ENCODE results near the gene RPL37.
A peak's percentile ranks its signal among the peaks of the same experiment; 100 is the strongest.
"Not testable (repeated sequence)": the region's sequence is repeated elsewhere in the genome, so short reads cannot be mapped to it uniquely, and the experiment has no call there.

The RPL37 gene

DNA sequence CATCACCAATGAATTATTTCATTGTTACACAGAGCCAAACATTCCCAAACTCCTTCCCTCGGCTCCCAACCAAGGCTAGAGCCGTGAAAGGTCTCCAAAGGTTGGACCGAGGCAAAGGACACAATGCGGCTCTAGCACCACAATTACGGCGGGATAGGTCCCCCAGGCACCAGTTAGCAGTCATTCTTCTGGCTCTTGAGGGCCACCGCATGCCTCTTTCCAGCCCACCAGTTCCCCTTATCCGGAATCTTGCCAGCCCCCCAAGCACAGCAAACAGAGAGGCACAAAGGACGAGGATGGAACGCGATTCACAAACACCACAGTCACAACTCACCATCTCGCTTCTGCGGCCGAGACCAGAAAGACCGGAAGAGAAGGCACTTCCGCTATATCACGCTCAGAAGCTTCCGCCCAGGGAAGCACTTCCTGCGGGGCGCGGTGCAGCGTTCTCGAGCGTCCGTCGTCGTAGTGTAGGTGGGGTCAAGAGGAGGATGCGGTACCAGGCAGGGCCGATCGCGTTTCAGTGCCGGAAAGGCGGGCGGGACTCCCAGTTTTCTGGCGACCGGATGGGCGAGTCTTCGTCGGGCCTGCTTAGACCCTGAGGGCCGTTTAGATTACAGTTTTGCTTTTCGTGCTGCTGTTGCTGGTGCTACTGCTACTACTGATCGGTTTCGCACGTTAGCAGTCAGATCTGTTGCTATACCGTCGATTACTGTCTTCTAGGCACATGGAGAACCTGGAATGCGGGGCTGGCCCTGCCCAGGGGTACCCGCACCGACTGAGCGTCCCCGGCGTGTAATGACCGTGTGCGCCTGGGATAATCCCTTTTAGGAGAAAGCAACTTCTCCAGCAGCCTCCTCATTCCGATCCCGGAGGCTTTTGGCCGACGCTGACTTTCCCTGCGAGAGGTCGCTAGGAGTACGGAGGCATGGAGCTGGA, at the start of gene RPL37:
TSS of gene RPL37 (minus strand) at position 374 of the 939 bp plus-strand sequence. CDS start at position 337, 37 bp downstream.
- Histone ChIP-seq H3K9ac (ENCODE audit: low read length) (peak within 1 kb of the TSS; percentile 95), H3K4me1 (ENCODE audit: control insufficient read depth, insufficient read depth, low read length) (peaks cover 6% of the 10 kb centered on the region), H3K4me3 (ENCODE audit: low read length) (peak within 1 kb of the TSS; percentile 74), H3K27ac (ENCODE audit: low read depth, low read length) (peak within 1 kb of the TSS; percentile 97), H3K36me3 (ENCODE audit: control insufficient read depth, insufficient read depth, low read length) (peaks cover 14% of the 10 kb centered on the region), H3K27me3 (ENCODE audit: control insufficient read depth, insufficient read depth, low read length) (no peaks in the 10 kb centered on the region)

DNA sequence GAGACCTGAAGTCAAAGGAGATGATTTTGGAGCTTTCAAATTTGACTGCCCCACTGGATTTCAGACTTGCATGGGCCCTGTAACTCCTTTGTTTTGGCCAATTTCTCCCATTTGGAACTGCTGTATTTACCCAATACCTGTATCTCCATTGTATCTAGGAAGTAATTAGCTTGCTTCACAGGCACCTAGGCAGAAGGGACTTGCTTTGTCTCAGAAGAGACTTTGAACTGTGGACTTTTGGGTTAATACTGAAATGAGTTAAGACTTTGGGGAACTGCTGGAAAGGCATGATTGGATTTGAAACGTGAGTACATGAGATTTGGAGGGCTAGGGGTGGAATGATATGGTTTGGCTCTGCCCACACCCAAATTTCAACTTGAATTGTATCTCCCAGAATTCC, 48.0 kb upstream of the RPL37 start:
- H3K9ac ChIP-seq (ENCODE audit: low read length); H3K27ac ChIP-seq (ENCODE audit: low read depth, low read length); H3K36me3 ChIP-seq (ENCODE audit: control insufficient read depth, insufficient read depth, low read length); H3K4me1 ChIP-seq (ENCODE audit: control insufficient read depth, insufficient read depth, low read length); H3K27me3 ChIP-seq (ENCODE audit: control insufficient read depth, insufficient read depth, low read length); H3K4me3 ChIP-seq (ENCODE audit: low read length): not testable (repeated sequence)

DNA sequence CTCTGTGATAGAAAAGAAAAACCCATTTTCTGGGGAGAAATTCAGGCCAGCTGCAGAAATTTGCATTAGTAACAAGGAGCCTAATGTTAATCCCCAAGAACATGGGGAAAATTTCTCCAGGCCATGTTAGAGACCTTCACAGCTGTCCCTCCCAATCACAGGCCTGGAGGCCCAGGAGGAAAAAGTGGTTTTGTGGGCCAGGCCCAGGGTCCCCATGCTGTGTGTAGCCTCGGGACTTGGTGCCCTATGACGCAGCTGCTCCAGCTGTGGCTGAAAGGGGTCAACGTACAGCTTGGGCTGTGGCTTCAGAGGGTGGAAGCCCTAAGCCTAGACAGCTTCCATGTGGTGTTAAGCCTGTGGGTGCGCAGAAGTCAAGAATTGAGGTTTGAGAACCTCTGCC, 47.3 kb upstream of the RPL37 start:
- no peak overlapping the region for H3K27ac ChIP-seq (ENCODE audit: low read depth, low read length)
- no peaks in the 10 kb centered on the region for H3K4me1 ChIP-seq (ENCODE audit: control insufficient read depth, insufficient read depth, low read length)
- no peaks in the 10 kb centered on the region for H3K36me3 ChIP-seq (ENCODE audit: control insufficient read depth, insufficient read depth, low read length)
- H3K27me3 ChIP-seq (ENCODE audit: control insufficient read depth, insufficient read depth, low read length): no peaks in the 10 kb centered on the region
- no peak overlapping the region for H3K9ac ChIP-seq (ENCODE audit: low read length)
- H3K4me3 ChIP-seq (ENCODE audit: low read length): no peak overlapping the region

DNA sequence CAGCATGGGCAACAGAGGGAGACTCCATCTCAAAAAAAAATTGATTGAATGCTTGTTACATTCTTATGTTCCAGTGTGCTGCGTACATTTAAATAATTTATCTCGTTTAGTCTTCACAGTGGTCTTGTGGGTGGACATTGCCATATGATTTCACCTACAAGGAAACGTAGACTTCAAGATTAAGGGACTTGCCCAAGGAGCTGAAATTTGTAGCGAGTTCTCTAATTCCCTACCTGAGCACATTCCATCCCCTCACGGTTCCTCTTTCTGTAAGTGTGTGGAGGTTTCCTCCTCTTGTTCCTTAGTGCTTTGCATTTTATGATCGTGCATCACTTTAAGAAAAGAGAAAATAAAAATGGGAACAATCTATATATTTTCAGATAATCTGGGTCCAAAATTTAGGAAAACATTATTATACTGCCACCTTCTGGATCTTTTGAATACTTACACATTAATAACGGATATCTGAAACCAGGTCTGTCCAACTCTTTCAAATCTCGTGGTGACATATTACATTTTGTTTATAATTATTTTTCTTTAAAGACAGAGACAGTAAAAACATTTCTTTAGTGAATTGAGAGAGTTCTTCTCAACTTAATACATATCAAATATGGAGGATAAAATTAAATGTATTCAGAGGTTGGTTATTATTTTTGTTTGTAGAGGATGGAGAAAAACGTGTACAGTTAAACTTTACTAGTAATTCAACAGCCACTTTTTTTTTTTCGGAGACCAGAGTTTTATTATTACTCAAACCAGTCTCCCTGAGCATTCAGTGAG, 44.3 kb upstream of the RPL37 start:
- Histone ChIP-seq H3K27me3 (ENCODE audit: control insufficient read depth, insufficient read depth, low read length) (no peaks in the 10 kb centered on the region), H3K4me3 (ENCODE audit: low read length) (no peak overlapping the region), H3K9ac (ENCODE audit: low read length) (no peak overlapping the region), H3K36me3 (ENCODE audit: control insufficient read depth, insufficient read depth, low read length) (no peaks in the 10 kb centered on the region), H3K27ac (ENCODE audit: low read depth, low read length) (no peak overlapping the region), H3K4me1 (ENCODE audit: control insufficient read depth, insufficient read depth, low read length) (no peaks in the 10 kb centered on the region)

DNA sequence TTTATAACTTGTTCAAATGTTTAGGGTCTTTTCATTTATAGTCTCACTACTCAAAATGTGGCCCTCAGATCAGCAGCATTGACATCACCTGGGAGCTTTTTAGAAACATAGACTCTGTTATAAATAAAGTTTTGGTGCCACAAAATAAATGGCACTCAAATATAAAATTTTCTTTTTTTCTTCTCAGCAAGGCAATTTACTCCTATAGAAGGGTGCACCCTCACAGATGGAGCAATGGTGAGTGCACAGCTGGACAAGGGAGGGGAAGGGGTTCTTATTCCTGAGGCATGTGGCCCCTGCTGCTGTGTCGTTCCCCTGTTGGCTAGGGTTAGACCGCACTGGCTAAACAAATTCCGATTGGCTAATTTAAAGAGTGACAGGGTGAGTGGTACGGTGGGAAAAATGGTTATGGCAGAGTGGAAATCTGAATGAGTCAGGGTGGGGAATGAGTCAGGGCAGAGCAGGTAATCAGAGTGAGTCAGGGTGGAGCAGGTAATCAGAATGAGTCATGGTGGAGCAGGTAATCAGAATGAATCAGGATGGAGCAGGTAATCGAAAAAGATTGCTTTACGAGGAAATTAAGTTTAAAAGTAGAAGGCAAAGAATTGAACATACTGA, 42.5 kb upstream of the RPL37 start:
- Histone ChIP-seq H3K27ac (ENCODE audit: low read depth, low read length) (no peak overlapping the region), H3K27me3 (ENCODE audit: control insufficient read depth, insufficient read depth, low read length) (no peaks in the 10 kb centered on the region), H3K4me3 (ENCODE audit: low read length) (no peak overlapping the region), H3K9ac (ENCODE audit: low read length) (no peak overlapping the region), H3K4me1 (ENCODE audit: control insufficient read depth, insufficient read depth, low read length) (no peaks in the 10 kb centered on the region), H3K36me3 (ENCODE audit: control insufficient read depth, insufficient read depth, low read length) (no peaks in the 10 kb centered on the region)

DNA sequence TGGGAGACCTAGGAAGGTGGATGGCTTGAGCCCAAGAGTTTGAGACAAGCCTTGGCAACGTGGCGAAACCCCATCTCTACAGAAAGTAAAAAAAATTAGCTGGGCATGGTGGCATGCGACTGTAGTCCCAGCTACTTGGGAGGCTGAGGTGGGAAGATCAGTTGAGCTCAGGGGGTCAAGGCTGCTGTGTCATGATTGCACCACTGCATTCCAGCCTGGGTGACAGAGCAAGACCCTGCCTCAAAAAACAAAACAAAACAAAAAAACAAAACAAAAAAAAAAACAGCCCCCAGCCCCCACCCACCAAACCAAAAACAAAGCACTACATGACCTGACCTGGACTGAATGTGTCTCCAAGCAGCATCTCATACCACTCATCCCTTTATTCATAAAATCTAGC, 40.9 kb upstream of the RPL37 start:
- no peak overlapping the region for H3K9ac ChIP-seq (ENCODE audit: low read length)

DNA sequence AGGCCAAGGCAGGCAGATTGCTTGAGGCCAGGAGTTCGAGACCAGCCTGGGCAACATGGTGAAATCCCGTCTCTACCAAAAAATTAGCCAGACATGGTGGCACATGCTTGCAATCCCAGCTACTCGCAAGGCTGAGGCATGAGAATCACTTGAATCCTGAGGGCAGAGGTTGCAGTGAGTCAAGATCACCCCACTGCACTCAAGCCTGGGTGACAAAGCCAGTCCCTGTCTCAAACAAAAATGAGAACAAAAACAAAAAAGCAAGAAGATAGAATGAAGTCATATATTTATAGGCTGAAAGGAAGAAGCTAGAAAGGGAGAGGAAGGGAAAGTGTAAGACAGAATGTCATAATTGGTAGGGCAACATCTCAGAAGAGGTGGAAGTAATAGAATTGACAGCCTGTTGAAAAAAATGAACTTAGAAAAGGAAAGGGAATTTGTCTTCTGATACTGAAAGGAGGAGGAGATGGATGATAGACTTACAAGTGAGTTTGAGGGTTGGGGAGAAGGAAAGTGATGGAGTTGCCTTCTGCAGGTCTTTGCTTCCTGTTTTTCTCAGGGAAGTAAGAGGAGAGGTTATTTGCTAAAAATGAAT, 38.4 kb upstream of the RPL37 start:
- H3K27ac ChIP-seq (ENCODE audit: low read depth, low read length): no peak overlapping the region
- no peak overlapping the region for H3K9ac ChIP-seq (ENCODE audit: low read length)
- H3K27me3 ChIP-seq (ENCODE audit: control insufficient read depth, insufficient read depth, low read length): no peaks in the 10 kb centered on the region
- H3K4me1 ChIP-seq (ENCODE audit: control insufficient read depth, insufficient read depth, low read length): no peaks in the 10 kb centered on the region
- no peak overlapping the region for H3K4me3 ChIP-seq (ENCODE audit: low read length)
- no peaks in the 10 kb centered on the region for H3K36me3 ChIP-seq (ENCODE audit: control insufficient read depth, insufficient read depth, low read length)

More for the DNA sequence above, 40.9 kb upstream of the RPL37 start:
- H3K27ac ChIP-seq (ENCODE audit: low read depth, low read length): no peak overlapping the region
- H3K27me3 ChIP-seq (ENCODE audit: control insufficient read depth, insufficient read depth, low read length): no peaks in the 10 kb centered on the region
- H3K36me3 ChIP-seq (ENCODE audit: control insufficient read depth, insufficient read depth, low read length): no peaks in the 10 kb centered on the region
- no peaks in the 10 kb centered on the region for H3K4me1 ChIP-seq (ENCODE audit: control insufficient read depth, insufficient read depth, low read length)
- no peak overlapping the region for H3K4me3 ChIP-seq (ENCODE audit: low read length)

DNA sequence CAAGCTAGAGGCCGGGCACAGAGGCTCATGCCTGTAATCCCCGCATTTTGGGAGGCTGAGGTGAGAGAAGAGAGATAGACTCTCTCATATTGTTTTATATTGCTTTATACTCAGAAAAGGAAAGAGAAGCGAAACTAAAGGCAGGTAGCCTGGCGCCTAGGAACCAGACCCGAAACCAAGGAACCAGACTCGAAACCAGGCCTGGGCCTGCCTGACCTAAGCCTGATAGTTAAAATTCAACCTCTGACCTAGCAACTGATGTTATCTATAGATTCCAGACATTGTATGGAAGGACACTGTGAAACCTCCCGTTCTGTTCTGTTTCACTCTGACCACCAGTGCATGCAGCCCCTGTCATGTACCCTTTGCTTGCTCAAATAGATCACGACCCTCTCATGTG, 37.2 kb upstream of the RPL37 start:
- H3K36me3 ChIP-seq (ENCODE audit: control insufficient read depth, insufficient read depth, low read length); H3K4me1 ChIP-seq (ENCODE audit: control insufficient read depth, insufficient read depth, low read length); H3K27ac ChIP-seq (ENCODE audit: low read depth, low read length); H3K4me3 ChIP-seq (ENCODE audit: low read length); H3K27me3 ChIP-seq (ENCODE audit: control insufficient read depth, insufficient read depth, low read length); H3K9ac ChIP-seq (ENCODE audit: low read length): not testable (repeated sequence)

DNA sequence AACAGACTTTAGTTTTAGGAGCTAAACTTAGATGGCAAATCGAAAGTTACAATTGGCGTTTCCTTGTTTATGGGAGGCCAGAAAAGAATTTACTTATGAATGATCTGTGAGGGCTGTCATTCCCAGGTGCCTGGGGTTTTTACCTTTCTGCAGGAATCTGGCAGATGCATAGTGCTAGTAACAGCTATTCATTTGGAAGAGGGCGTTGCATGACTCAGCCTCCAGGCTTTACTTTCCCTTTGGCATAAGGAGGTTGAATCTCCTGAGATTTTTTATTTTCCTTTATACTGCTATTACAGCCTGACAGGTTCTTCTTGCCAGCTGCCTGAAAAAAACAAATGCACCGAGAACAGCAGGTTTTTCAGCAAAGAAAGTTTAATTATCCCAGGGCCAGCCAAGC, 36.2 kb upstream of the RPL37 start:
- no peaks in the 10 kb centered on the region for H3K4me1 ChIP-seq (ENCODE audit: control insufficient read depth, insufficient read depth, low read length)
- H3K4me3 ChIP-seq (ENCODE audit: low read length): no peak overlapping the region
- no peaks in the 10 kb centered on the region for H3K27me3 ChIP-seq (ENCODE audit: control insufficient read depth, insufficient read depth, low read length)
- no peaks in the 10 kb centered on the region for H3K36me3 ChIP-seq (ENCODE audit: control insufficient read depth, insufficient read depth, low read length)
- no peak overlapping the region for H3K27ac ChIP-seq (ENCODE audit: low read depth, low read length)
- no peak overlapping the region for H3K9ac ChIP-seq (ENCODE audit: low read length)

DNA sequence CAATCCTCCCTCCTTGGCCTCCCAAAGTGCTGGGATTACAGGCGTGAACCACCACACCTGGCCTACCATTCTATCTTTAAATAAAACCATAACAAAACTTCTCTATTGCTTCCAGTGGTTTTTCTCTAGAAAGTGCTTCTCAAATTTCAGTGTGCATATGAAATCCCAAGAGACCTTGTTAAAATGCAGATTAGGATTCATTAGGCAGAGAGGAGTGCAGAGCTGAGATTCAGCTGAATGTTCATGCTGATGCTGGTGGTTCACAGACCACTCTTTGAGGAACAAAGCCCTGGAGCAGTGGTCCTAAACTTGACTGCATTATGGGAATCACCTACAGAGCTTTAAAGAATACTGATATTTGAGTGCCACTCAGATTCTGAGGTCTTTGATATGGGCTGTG, 34.4 kb upstream of the RPL37 start:
- no peaks in the 10 kb centered on the region for H3K4me1 ChIP-seq (ENCODE audit: control insufficient read depth, insufficient read depth, low read length)
- no peaks in the 10 kb centered on the region for H3K27me3 ChIP-seq (ENCODE audit: control insufficient read depth, insufficient read depth, low read length)
- H3K9ac ChIP-seq (ENCODE audit: low read length): no peak overlapping the region
- no peak overlapping the region for H3K4me3 ChIP-seq (ENCODE audit: low read length)
- H3K36me3 ChIP-seq (ENCODE audit: control insufficient read depth, insufficient read depth, low read length): no peaks in the 10 kb centered on the region
- no peak overlapping the region for H3K27ac ChIP-seq (ENCODE audit: low read depth, low read length)

DNA sequence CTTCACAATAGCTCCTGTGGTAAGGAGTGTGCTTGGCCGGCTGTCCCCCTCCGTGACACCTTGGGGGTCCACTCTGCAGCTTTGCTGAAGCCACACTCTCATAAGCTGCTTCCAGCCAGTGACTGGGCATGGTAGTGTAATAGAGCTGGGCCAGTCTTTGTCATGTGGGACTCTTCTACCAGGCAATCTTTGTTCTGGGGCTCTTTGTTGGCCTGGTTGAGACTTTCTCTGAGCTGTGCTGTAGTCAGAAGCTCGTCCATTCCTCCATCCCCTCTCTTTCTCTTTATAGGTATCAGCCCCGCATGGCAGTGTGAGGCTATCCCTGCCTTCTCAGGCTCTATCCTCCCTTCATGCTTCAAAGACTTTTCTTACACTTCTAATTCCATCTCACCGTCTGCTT, 31.8 kb upstream of the RPL37 start:
- H3K9ac ChIP-seq (ENCODE audit: low read length): no peak overlapping the region
- no peaks in the 10 kb centered on the region for H3K4me1 ChIP-seq (ENCODE audit: control insufficient read depth, insufficient read depth, low read length)
- no peak overlapping the region for H3K4me3 ChIP-seq (ENCODE audit: low read length)
- no peaks in the 10 kb centered on the region for H3K36me3 ChIP-seq (ENCODE audit: control insufficient read depth, insufficient read depth, low read length)
- H3K27me3 ChIP-seq (ENCODE audit: control insufficient read depth, insufficient read depth, low read length): no peaks in the 10 kb centered on the region
- no peak overlapping the region for H3K27ac ChIP-seq (ENCODE audit: low read depth, low read length)

DNA sequence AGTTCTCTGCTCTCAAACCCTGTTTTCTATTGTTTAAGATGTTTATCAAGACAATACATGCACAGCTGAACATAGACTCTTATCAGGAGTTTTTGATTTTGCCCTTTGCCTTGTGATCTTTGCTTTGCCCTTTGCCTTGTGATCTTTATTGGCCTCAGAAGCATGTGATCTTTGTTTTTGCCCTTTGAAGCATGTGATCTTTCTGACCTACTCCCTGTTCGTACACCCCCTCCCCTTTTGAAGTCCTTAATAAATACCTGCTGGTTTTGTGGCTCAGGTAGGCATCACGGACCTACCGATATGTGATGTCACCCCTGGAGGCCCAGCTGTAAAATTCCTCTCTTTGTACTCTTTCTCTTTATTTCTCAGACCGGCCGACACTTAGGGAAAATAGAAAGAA, 30.0 kb upstream of the RPL37 start:
- not testable (repeated sequence) for H3K9ac ChIP-seq (ENCODE audit: low read length); H3K27ac ChIP-seq (ENCODE audit: low read depth, low read length); H3K4me3 ChIP-seq (ENCODE audit: low read length); H3K36me3 ChIP-seq (ENCODE audit: control insufficient read depth, insufficient read depth, low read length); H3K27me3 ChIP-seq (ENCODE audit: control insufficient read depth, insufficient read depth, low read length); H3K4me1 ChIP-seq (ENCODE audit: control insufficient read depth, insufficient read depth, low read length)
